ENCODE results near the gene LPCAT3.

Gene LPCAT3

DNA sequence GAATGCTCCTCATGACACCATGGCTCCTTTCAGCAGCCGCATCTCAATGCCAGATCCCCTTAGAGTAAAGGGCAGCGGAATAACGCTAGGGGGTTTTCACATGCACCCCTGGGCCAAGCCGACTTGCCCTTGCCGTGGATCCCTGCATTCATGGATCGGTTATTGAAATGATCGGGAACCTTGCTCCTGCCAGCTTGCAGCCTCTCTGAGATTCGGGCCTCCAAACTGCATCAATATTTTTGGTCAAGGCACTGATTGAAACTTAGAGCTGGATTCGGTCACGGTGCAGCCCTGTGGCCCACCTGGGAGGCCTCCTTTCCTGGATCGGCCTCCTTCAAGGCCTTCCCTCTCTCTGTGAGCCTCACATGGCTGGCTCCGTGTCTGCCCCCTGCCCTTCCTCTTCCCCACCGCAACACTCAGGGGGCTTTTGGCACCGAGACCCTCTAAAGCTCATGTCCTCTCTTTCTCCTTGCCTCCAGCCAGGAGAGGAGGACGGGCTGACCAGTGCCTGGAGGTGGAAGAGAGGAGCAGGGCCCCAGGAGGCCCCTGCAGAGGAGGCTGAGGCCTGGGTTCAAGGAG, 65.3 kb downstream of the LPCAT3 start:
- DNase-seq (ENCODE audit: low read depth in 2 of 2) = no peak

- no peak for DNase-seq (ENCODE audit: low read depth in 2 of 2)
These were observed 66.0 kb downstream of the LPCAT3 start for GRCh38 chr12:6952121-6952862.

DNA sequence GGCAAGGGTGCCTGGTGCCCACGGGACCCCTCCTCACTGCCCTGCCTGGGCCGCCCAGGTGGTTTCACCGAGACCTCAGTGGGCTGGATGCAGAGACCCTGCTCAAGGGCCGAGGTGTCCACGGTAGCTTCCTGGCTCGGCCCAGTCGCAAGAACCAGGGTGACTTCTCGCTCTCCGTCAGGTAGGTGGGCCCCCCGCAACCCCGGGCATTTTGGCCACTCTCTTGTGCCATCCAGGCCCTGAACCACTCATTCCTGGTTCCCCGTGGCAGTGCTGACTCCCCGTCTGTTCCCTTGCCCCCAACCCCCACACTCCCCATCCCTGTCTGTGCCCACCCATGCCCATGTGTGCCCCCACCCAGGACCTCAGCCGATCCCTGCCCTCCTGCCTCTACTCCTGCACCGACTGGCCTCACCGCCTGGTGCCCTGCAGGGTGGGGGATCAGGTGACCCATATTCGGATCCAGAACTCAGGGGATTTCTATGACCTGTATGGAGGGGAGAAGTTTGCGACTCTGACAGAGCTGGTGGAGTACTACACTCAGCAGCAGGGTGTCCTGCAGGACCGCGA, 66.6 kb downstream of the LPCAT3 start:
- no peak for DNase-seq (ENCODE audit: low read depth in 2 of 2)

DNA sequence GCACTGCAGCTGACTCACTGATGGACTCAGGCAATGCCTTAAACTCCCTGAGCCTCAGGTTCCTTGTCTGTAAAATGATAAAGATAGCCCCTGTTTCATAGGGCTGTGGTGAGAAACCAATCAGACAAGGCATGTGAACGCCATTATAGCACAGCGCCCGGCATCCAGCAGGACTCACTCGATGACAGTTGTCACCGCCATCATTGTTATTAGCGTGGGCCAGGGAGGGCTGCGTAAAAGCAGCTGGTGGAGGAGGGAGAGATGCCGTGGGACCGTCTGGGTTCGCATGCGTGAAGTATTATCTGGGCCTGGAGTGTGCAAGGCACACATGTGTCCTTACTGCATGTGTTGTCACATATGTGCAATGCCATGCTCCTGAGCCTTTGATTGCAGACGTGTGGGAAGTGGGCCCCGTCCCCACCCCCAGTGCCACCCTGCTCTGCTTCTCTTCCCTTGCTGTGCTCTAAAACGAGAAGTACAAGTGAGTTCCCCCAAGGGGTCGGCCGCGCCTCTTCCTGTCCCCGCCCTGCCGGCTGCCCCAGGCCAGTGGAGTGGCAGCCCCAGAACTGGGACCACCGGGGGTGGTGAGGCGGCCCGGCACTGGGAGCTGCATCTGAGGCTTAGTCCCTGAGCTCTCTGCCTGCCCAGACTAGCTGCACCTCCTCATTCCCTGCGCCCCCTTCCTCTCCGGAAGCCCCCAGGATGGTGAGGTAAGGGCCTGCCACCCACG, 67.3 kb downstream of the LPCAT3 start, which contains the start of gene PTPN6:
Gene PTPN6, plus strand, starts transcription at position 546 of the 730 bp plus-strand sequence. Its CDS starts 157 bp downstream, at position 703.
- no peak for DNase-seq (ENCODE audit: low read depth in 2 of 2)

DNA sequence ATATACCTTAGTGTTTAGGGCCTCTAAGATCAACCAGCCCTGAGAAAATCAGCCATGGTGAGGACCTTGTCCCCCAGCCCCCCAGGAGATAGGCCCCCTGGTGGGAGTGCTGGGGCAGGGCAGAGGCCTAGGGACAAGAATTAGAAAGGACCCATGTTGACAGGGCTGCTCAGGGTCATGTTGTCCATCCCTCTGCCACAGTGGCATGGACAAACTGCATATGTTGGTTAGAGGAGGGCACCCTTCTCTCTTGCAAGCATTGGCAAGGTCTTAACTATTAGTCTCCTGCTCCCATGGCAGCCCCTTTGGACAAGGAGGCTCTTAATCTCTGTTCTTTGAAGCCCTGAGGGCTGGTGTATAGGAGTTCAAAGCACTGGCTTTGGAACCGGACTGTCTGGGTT, 67.9 kb downstream of the LPCAT3 start:
- no peak for DNase-seq (ENCODE audit: low read depth in 2 of 2)

DNA sequence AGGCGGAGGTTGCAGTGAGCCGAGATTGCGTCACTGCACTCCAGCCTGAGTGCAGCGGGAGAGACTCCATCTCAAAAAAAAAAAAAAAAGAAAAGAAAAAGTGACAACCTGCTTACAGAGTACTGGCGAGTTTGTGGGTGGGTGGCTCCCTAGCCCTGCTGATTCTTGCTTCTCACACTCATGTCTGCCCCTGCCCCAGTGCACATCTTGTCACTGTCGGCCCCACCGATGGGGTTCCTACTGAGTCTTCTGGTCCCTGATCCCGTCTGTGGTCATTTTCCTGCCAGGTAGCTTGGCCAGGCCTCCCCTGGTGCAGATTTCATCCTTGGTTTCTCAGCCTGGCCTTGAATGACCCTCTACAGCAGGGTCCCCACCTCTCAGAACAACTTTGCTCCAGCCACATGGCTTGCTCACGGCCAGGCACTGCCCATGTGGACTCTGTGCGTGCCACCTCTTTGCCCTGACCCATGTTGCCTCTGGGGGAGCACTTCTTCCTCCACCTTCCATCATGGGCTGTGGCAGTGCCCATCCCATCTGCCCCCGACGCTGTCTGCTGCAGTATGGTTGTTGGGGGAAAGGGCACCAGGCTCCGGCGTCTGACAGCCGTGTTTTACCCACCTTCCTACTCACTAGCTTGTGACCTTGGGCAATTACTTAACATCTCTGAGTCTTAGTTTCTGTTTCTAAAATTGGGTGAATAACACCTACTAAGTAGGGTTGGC, 69.2 kb downstream of the LPCAT3 start:
- DNase-seq (ENCODE audit: low read depth in 2 of 2) = no peak

- DNase-seq (ENCODE audit: low read depth in 2 of 2) = no peak
These were observed 70.7 kb downstream of the LPCAT3 start for GRCh38 chr12:6947615-6948014.

DNA sequence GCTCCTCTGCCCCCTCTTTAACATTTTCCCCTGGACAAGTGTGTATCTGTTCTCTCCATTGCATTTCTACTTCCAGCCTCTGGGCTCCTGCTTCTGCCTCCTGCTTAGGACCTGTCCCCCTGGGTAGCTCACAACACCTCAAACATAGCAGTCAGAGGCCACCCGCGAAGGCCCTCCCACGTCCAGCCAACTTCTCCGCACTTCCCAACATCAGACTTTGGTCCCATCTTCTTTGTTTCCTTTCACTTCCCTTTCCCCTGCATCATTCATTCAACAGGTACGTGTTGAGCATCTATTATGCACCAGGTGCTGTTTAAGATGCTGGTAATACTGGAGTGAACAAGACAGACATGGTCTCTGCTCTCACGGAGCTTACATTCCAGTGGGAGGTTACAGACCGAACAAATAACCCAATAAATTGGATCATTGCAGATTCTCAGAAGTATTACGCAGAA, 71.3 kb downstream of the LPCAT3 start:
- DNase-seq (ENCODE audit: low read depth in 2 of 2) = no peak

DNA sequence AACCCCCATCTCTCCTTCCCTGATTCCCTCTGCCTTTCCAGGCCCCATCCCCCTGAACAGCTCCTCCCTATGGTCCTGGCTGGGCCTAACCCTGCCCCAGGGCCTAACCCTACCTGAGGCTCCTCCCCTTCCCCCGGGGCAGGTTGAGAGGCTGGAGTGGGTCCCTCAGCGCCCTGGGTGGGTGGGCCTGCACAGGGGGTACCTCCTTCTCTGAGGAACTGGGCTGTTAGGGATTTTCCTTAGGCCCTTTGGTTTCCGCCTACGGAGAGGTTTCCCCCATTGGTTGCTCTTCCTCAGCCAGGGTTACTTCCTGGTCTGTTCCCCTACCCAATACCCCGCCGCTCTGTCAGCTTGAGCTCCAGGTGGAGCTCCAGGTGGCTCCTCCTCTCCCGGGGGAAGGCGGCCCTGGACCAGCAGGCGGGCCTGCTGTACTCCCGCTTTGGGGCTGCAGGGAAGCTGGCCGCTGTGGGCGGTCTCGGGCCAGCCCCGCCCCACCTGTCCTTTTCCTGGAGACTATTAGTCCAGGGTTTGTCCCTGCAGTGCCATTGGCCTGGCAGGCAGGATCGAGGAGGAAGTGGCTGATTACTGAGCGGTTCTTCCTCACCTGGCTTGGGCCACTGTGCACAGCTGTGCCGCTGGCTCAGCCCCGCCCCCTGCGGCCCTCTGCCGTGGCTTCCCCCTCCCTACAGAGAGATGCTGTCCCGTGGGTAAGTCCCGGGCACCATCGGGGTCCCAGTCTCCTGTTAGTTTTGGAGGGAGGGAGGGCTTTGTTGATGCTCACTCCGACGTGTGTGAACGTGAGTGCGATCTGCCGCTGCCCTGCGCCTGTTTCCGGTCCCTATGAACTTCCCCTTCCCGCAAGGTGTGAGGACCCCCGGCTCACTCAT, 72.0 kb downstream of the LPCAT3 start:
- no peak for DNase-seq (ENCODE audit: low read depth in 2 of 2)

DNA sequence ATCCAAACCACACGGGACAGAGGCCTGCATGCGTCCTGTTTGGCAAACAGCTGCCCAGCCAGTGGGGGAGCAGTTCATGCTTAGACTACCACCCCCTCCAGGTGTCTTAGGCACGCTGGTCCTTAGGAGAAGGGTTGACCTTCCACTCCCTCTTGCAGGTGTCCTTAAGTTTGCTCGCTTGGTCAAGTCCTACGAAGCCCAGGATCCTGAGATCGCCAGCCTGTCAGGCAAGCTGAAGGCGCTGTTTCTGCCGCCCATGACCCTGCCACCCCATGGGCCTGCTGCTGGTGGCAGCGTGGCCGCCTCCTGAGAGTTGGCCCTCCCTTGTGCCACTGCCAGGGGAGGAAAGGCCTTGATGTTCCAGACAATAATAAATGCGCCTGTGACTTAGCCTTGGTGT, 72.7 kb downstream of the LPCAT3 start:
- no peak for DNase-seq (ENCODE audit: low read depth in 2 of 2)

DNA sequence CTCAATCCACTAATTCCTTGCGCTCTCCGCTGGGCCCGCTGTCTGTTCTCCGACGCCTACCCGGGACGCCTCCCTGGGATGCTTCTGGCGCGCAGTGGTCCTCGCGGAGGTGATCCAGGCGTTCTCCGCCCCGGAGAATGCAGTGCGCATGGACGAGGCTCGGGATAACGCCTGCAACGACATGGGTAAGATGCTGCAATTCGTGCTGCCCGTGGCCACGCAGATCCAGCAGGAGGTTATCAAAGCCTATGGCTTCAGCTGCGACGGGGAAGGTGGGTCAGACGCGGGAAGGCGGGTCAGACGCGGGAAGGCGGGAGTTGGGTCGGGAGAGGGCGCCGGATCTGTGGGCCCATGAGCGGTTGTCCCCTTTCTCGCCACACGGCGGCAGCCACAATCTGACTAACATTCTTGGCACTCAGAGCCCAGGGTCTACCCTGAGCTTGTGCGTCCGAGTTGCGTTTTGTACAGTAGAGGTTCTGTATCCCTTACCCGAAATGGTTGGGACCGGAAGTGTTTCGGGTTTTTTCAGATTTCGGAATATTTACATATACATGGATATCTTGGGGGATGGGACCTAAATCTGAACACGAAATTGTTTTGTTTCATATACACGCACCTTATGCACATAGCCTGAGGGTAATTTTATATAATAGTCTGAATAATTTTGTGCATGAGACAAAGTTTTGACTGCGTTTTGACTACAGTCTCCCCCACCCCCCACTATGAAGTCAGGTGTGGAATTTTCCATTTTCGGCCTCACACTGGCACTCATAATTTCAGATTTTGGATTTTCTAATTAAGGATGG, 73.7 kb downstream of the LPCAT3 start:
- peak; percentile 71 to 77 for DNase-seq (ENCODE audit: low read depth in 2 of 2)

- peak in 1 of 2 donors; percentile 52 for DNase-seq (ENCODE audit: low read depth in 2 of 2)
These were observed 74.4 kb downstream of the LPCAT3 start, which contains the start of the genes C12orf57 and RNU7-1 for GRCh38 chr12:6943722-6944380. C12orf57 (plus strand) TSS chr12:6944022; CDS start chr12:6944122, 100 bp downstream. RNU7-1 (plus strand) TSS chr12:6943816.

GRCh38 chr12:6943389-6943721, 74.9 kb downstream of the LPCAT3 start:
- no peak for DNase-seq (ENCODE audit: low read depth in 2 of 2)

GRCh38 chr12:6942331-6942665, 76.0 kb downstream of the LPCAT3 start:
- DNase-seq (ENCODE audit: low read depth in 2 of 2) = no peak

DNA sequence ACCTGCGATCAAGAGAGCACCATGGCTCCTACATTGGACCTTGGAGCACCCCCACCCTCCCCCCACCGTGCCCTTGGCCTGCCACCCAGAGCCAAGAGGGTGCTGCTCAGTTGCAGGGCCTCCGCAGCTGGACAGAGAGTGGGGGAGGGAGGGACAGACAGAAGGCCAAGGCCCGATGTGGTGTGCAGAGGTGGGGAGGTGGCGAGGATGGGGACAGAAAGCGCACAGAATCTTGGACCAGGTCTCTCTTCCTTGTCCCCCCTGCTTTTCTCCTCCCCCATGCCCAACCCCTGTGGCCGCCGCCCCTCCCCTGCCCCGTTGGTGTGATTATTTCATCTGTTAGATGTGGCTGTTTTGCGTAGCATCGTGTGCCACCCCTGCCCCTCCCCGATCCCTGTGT, 76.5 kb downstream of the LPCAT3 start:
- no peak for DNase-seq (ENCODE audit: low read depth in 2 of 2)

DNA sequence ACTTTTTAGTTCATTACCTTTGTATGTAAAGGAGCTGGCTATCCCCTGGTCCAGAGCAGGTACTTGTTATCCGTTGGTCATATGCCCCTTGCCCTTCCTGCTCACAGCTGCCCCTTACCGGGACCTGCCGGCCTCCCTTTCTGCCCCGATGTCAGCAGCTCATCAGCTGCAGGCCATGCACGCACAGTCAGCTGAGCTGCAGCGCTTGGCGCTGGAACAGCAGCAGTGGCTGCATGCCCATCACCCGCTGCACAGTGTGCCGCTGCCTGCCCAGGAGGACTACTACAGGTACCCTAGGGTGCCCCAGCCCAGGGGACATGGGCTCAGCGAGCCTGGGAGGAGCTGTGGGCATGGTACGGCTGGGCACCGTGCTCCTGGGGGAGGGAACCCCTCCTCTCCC, 77.0 kb downstream of the LPCAT3 start:
- no peak for DNase-seq (ENCODE audit: low read depth in 2 of 2)

- no peak for DNase-seq (ENCODE audit: low read depth in 2 of 2)
These were observed 79.1 kb downstream of the LPCAT3 start for GRCh38 chr12:6939191-6939540.

GRCh38 chr12:6938353-6939190, 79.7 kb downstream of the LPCAT3 start:
- no peak for DNase-seq (ENCODE audit: low read depth in 2 of 2)
